Measurements from ENCODE around the gene GFOD2.

GRCh38 chr16:67748834-67749233 is 29.7 kb upstream of the GFOD2 start:
- no peak for TF ChIP-seq CTCF (IDR thresholded peaks at IDR 0.05)
- no peak for TF ChIP-seq POLR2A (IDR thresholded peaks at IDR 0.05)

Data from body of pancreas (tissue), 4 donors.